Stimulated activated CD8-positive, alpha-beta memory T cell treated with anti-CD3 and anti-CD28 coated beads, Interleukin-12 subunit alpha, Interleukin-12 subunit beta, amount 100 ng/mL, for 1 hour (primary cell): Measurements from ENCODE around the gene NR2F1-AS1.
"Not testable (repeated sequence)": the region's sequence is repeated elsewhere in the genome, so short reads cannot be mapped to it uniquely, and the experiment has no call there.

Source experiments
- DNase-seq: peaks from one replicate; pipeline ENCODE4 v3.0.0-alpha.2; 2020; ENCODE audit warnings: low read depth

Gene NR2F1-AS1

GRCh38 chr5:93576994-93577853 is 3.8 kb downstream of the NR2F1-AS1 start:
- DNase-seq = no peak

GRCh38 chr5:93575461-93576414 is 5.3 kb downstream of the NR2F1-AS1 start:
- DNase-seq = no peak

- no peak for DNase-seq
Measured at GRCh38 chr5:93574491-93575305, 6.3 kb downstream of the NR2F1-AS1 start.

- no peak for DNase-seq
Measured at GRCh38 chr5:93573354-93574351, 7.4 kb downstream of the NR2F1-AS1 start.

DNA sequence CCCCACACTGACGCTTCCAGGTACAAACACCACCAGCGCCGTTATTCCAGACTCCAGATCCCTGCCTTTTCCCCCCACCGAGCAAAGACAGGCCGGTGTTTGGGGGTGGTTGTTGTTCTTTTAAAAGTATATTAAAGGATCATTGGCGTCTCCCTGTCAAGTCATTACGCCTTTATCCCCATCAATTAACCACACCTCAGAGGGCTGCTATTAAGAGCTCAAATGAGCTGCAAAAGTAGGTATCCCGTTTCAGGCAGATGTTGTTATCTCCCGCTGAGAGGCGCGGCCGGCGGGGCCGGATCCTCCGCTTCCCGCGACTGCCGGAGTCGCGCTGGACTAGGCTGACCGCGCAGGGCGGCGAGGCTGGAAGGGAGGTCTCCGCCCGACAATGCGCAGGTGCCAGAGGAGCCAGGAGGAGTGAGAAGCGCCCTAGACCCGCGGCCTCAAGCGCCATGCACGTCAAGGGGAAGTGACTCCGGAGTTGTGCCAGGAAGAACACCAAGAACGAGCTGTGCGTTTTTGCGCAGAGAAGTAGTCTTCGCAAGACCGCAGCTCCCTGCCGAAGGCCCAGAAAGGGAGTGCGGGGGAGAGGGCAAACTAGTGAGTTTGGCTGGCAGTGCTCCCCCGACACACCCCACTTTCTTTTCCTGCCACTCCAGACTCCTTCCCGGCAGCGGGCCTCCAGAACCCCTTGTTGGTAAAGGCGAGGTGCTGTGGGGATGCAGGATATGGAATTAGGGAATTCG is 8.2 kb downstream of the NR2F1-AS1 start:
- DNase-seq = no peak

GRCh38 chr5:93572101-93572607 is 8.9 kb downstream of the NR2F1-AS1 start:
- DNase-seq = no peak

DNA sequence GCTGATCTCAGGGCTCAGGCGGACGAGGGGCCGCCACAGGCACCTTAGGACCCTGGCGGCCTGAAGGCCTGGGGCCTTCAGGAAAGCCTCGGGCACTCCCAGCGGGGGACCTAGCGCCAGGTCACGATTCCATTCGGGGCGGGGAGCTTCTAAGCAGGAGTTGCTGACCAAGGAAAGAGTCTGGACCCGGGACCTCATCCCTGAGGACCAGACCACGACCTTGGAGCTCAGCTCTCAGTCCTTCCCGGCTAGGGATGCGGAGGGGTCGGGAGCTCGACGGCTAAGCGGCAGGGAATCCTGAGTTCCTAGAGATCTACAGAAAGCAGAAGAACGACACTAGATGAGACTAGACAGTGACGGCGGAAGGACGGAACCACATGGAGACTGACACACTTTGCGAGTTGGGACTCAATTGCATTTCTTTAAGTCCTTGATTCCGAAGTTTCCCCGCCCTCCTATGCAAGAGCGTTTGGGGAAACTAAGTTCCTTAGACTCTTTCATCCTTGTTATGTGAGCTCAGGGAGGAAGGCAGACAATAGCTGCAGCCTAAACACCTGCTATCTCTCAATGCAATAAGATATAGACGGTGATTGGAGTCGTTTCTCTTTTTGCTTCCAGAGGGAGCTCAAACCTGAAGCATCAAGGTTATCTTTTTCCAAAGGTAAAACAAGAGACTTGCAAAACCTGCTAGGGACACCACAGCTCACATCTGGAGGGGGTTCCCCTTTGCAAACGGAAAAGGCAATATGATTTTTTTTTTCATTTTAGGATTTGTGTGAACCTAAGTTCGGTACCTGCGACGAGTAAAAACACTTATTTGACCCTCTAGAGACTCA is 9.7 kb downstream of the NR2F1-AS1 start:
- DNase-seq = no peak

- no peak for DNase-seq
Measured at GRCh38 chr5:93570294-93571113, 10.5 kb downstream of the NR2F1-AS1 start.

- no peak for DNase-seq
Measured at GRCh38 chr5:93569300-93570160, 11.5 kb downstream of the NR2F1-AS1 start.

DNA sequence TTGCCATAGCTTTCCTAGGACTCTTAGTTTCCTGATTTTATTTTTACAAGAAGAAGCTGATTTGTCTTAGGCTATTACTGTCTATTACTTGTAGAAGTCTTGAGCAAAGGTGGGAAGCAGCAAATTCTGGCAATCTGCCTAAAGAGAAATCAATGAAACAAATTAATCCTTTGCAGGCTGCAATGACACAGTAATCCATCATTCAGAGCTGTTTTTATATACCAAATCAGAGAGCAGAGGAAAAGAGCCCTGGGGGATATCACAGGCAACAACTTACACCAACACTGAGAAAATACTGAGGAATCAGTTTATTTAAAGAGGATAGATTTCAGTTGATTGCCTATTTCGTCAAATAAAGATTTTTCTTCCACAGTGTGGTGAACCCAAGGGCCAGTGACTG is 13.6 kb downstream of the NR2F1-AS1 start:
- DNase-seq = no peak

DNA sequence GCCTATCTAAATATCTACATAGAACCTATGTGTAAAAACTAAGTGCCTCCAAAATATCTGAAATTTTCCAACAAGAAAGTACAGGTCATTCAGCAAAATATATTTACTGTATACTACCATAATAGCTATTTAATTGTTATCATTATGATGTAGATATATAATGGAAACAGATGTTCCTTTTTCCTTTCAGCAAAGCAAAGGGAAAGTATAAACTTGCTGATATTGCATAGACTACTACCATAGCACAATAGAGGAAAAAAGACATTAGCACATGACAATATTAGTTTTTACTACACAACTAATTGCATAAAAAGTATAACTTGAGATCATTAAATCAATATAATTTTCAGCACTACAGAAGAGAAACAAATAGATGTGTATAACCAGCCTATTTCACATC is 14.9 kb downstream of the NR2F1-AS1 start:
- DNase-seq = no peak

DNA sequence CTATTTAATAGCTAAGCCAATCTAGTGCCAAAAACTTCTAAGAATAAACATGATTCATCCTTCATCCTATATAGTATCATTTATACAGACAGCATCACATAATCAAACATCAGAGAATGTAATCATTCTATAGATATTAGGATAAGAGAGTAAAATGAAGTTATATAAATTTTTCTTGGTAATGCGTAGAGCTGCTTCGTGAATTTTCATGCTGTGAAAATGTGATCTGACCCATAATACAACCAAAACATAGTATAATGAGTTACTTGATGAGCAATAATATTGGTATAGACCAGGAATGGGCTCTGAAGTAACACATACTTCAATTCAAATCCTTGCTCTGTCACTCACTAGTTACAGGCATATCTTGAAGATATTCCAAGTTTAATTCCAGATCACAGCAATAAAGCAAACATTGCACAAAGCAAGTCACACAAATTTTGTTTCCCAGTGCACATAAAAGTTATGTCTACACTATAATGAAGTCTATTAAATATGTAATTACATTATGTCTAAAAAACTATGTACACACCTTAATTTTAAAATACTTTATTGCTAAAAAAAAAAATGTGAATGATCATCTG is 23.9 kb downstream of the NR2F1-AS1 start:
- DNase-seq = no peak

DNA sequence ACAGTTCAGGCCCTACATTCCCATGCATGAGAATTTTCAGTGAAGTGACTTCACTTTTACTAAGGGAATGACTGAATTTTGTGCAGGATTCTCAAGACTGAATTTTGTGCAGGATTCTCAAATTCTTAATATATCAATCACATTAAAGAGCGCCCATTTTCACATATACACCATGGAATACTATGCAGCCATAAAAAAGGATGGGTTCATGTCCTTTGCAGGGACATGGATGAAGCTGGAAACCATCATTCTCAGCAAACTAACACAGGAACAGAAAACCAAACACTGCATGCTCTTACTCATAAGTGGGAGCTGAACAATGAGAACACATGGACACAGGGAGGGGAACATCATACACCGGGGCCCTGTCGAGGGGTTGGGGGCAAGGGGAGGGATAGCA is 31.4 kb downstream of the NR2F1-AS1 start:
- not testable (repeated sequence) for DNase-seq

GRCh38 chr5:93545872-93546271 is 35.1 kb downstream of the NR2F1-AS1 start:
- no peak for DNase-seq

GRCh38 chr5:93532370-93532769 is 48.6 kb downstream of the NR2F1-AS1 start:
- no peak for DNase-seq

GRCh38 chr5:93521815-93522214 is 59.2 kb downstream of the NR2F1-AS1 start:
- not testable (repeated sequence) for DNase-seq

- DNase-seq = no peak
Measured at GRCh38 chr5:93519740-93520139, 61.3 kb downstream of the NR2F1-AS1 start.
